NCI-H82 treated with DMSO at 0.1 percent for 48 hours (cell line): Measurements from ENCODE around the gene AMBRA1.

ENCODE experiments used
- DNase-seq: peaks from one replicate; lab custom pipeline; 2025; ENCODE audit not compliant: unreplicated experiment; lab: John Stamatoyannopoulos, UW

AMBRA1 gene, protein sequence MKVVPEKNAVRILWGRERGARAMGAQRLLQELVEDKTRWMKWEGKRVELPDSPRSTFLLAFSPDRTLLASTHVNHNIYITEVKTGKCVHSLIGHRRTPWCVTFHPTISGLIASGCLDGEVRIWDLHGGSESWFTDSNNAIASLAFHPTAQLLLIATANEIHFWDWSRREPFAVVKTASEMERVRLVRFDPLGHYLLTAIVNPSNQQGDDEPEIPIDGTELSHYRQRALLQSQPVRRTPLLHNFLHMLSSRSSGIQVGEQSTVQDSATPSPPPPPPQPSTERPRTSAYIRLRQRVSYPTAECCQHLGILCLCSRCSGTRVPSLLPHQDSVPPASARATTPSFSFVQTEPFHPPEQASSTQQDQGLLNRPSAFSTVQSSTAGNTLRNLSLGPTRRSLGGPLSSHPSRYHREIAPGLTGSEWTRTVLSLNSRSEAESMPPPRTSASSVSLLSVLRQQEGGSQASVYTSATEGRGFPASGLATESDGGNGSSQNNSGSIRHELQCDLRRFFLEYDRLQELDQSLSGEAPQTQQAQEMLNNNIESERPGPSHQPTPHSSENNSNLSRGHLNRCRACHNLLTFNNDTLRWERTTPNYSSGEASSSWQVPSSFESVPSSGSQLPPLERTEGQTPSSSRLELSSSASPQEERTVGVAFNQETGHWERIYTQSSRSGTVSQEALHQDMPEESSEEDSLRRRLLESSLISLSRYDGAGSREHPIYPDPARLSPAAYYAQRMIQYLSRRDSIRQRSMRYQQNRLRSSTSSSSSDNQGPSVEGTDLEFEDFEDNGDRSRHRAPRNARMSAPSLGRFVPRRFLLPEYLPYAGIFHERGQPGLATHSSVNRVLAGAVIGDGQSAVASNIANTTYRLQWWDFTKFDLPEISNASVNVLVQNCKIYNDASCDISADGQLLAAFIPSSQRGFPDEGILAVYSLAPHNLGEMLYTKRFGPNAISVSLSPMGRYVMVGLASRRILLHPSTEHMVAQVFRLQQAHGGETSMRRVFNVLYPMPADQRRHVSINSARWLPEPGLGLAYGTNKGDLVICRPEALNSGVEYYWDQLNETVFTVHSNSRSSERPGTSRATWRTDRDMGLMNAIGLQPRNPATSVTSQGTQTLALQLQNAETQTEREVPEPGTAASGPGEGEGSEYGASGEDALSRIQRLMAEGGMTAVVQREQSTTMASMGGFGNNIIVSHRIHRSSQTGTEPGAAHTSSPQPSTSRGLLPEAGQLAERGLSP (N-terminal part only)

DNA sequence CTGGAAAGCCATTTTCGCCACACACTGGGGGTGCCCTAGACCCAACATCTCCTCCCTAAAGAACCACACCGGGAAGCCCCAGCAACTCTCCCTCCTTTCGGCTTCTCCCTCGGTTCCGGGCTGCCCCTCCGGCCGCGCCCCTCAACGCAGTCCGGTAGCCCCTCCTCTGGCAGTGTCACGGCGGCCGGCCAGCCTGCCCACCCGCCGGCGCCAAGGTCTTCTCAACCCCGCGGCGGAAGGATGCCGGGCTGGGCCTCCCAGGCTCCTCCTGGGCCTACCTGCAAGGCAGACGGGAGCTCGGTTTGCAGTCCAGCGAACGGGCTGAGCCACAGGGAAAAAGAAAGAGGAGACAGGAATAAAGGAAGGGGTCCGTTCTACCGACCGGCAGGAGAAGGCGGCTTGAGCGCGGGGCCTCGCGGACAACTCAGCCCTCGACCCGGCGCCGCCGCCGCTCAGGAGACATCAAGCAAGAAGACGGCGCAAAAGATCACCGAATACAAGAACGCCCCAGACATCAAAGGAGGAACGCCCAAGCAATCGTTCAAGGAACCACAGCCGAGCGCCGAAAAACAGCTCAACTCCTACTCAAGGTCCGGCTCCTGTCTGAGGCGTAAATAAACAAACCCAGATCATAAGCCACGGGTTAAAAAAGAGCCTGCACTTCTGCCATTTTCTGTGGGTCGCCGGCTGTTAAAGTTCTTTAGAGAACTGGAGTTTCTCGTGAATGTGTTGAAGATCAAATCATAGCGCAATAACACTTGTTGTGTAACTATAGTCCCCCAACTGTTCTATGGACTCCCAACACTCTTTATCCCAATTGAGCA is at the start of gene AMBRA1:
AMBRA1 (minus strand) TSS at position 474 of the 824 bp plus-strand sequence. CDS start 45,643 bp downstream, outside the sequence.
- peak; percentile 82 for DNase-seq

DNA sequence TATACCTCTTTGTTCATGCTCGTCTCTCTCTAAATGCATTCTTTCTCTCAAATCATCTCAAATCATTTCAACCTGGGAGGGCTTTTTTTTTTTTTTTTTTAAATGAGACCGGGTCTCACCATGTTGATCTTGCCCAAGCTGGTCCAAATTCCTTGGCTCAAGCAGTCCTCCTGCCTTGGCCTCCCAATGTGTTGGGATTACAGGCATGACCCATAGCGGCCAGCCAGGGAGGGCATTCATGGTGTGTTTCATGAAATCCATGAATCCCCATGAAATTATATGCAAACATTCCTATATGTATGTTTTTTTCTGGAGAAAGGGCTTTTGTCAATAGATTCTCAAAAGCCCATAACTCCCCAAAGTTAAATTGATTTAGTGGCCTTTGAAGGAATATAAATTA is 49.7 kb upstream of the AMBRA1 start:
- DNase-seq, result no peak

DNA sequence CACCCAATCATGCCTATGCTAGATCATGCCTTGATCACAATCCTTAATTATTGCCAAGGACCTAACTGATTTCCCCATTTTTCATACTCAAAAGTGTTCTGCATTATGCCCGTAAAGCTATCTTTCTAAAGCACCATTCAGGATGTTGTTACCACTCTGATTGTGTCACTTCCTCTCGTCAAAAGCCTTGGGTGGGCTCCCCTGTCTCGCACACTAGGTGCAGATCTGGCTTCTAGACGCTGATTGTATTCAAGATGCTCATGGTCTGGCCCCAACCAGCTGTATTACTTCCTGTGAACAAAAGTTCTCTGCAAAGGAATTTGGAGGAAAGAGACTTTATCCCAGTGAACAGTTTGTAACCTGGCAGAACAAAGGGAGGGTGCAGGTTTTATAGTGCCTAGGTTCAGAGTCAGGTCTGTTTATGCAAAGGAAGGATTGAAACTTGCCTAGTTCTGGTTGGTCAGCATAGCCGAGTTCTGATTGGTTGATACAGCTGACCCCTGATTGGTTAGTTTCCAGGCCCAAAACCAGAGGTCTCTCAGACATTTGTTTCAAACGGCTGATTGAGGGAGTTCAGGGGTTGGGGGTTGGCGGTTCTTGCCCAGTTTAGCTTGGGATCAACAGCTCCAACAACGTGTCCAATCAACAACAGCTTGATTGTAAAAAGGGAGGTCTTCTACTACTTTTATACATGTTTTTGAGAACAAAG is 49.0 kb upstream of the AMBRA1 start:
- DNase-seq, result no peak

DNA sequence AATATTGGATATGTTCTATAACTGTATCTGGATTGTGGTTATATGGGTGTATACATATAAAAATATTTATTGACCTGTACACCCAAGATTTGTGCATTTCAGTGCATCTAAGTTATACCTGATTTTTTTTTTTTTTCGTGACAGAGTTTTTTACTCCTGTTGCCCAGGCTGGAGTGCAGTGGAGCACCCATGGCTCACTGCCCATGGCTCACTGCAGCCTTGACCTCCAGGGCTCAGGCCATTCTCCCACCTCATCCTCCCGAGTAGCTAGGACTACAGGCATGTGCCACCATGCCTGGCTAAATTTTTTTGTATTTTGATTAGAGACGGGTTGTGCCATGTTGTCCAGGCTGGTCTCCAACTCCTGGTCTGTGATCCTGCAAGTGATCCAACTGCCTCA is 47.8 kb upstream of the AMBRA1 start:
- DNase-seq, result no peak

DNA sequence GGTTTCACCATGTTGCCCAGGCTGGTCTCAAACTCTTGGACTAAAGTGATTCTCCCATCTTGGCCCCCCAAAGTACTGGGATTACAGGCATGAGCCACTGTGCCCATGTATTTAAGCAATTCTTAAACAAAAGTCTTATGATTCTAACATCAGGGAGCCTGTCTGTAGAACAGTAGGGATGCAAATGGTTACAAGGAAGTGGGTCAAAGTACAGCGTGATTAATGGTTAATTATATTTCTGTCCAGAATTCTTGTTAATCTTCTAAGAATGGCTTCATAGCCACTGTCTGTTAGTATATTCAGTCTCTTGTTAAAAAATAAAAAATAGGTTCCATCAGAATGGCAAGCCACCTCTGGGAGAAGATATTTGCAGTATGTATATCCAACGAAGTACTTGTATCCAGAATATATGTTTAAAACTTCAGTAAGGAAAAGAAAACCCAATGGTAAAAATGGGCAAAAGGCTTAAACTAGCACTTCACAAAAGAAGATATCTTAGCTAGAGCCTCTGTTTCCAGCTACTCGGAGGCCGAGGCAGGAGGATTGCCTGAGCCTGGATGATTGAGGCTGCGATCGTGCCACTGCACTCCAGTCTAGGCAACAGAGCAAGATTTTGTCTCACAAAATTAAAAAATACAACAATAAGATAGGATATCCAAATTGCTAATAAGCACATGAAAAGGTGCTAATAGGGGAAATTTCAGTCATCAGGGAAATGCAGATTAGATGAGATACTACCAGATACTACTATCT is 46.4 kb upstream of the AMBRA1 start:
- DNase-seq, result no peak

DNA sequence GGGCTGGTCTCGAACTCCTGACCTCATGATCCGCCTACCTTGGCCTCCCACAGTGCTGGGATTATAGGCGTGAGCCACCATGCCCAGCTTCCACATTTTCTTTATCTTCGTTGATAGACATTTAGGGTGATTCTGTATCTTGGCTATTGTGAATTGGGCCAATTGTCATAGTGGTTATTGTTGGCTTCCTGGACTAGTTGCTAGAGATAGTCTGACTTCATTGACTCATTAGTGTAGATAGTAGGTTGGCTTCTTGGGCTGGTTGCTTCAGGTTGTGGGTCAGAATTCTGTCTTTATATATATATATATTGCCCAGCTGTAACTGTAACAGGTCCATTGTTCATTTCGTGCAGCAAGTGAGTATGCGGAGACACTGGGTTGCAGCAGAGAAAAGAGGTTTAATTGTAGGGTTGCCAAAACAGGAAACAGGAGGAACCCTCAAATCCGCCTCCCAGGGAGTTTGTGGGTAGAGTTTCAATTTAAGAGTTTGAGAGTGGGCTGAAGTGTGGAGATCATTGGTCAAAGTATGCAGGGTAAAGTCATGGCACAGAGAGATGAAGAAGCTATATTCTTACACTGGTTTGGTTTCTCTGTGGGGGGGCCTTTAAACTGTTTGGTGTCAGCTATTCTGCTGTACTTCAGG is 45.5 kb upstream of the AMBRA1 start:
- DNase-seq, result no peak

DNA sequence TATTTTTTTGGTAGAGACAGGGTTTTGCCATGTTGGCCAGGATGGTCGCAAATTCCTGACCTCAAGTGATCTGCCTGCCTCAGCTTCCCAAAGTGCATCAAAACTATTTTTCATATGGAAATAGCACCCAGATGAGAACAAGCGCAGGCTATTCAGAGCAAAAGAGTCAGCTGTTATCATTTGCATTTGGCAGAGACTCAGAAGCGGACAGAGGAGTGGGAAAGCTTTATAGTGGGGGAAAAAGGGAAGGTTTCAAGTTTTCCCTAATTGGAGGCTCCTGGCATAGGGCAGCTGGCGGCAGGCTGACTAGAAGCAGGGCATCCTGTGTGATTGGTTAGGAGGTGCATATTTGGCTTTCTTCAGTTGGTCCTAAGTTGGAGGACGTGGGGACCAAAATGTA is 43.7 kb upstream of the AMBRA1 start:
- DNase-seq, result no peak

DNA sequence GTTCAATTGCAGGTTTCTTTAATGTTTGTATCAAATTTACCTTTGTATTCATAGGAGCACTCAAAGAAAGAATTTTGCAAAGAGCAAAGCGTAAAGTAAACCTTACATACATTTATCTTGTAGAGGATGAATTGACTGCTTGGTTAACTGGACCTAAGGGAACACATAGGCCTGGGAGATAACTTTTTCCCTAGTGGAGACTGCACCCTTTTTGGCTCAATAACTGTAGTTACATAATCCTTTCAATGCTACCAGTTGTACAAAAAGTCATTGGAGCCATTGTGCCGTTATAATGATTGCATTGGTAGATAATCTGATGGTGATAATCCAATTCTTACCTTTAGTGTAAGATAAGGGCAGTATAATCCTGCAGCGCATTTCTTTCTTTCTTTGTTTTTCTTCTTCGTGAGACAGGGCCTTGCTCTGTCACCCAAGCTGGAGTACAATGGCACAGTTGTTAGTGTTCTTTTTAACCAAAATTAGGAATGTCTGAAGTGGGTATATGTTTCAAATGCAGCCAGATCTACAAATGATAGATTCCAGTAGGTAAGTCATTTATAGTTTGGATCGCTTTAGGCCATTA is 41.8 kb upstream of the AMBRA1 start:
- no peak for DNase-seq

DNA sequence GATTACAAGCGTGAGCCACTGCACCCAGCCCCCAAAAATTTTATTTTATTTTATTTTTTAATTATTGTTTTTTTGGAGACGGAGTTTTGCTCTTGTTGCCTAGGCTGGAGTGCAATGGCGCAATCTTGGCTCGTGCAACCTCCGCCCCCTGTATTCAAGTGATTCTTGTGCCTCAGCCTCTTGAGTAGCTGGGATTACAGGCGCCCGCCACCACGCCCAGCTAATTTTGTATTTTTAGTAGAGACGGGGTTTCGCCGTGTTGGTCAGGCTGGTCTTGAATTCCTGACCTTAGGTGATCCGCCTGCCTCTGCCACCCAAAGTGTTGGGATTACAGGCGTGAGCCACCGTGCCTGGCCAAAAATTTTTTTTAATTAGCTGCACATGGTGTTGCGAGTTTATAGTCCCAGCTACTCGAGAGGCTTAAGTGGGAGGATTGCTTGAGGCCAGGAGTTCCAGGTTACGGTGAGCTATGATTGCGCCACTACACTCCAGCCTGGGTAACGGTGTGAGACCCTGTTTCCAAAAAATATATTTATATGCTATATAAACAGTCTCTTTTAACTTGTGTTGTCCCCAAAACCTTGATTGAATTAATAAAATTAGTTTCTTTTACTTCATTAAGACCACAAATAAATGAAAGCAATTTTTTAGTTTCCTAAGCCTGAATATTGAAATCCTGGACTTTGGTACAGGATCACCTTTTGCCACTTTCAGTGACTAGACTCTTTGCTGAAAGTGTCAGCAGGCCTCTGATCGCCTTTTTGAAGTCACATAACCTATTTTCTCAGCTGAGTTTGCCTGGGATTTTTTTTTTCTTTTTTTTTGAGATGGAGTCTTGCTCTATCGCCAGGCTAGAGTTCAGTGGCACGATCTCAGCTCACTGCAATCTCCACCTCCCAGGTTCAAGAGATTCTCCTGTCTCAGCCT is 39.7 kb upstream of the AMBRA1 start:
- DNase-seq, result no peak

DNA sequence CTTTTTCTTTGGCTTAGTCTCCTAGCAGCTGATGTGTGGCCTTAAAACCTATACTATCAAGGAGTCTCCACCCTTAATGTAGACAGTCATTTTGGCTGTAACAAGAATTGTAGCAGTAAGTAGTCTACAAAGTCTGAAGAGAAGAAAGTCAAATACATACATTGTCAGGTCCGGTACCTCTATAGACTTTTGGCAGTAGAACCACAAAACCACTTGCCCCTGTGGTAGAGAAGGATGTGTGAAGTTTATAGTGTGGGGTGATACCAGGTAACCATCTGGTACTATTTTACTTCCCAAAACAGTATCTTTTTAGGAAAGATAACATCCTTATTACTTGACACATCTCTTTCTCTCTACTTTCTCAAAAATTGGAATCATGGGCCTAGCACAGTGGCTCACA is 38.7 kb upstream of the AMBRA1 start:
- no peak for DNase-seq

DNA sequence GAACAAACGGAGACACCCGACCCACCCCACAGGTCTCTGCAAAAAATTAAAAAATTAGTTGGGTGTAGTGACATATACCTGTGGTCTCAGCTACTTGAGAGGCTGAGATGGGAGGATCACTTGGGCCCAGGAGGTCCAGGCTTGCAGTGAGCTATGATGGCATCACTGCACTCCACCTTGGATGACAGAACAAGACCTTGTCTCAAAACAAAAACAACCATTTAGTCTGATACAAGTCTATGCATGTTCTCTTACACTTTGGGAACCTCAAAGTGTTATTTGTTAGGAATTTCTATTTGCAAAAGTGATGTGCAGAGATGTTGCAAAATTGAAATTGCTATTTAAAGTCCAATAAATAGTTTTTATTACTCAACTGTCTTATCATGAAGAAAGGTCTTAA is 37.9 kb upstream of the AMBRA1 start:
- no peak for DNase-seq

DNA sequence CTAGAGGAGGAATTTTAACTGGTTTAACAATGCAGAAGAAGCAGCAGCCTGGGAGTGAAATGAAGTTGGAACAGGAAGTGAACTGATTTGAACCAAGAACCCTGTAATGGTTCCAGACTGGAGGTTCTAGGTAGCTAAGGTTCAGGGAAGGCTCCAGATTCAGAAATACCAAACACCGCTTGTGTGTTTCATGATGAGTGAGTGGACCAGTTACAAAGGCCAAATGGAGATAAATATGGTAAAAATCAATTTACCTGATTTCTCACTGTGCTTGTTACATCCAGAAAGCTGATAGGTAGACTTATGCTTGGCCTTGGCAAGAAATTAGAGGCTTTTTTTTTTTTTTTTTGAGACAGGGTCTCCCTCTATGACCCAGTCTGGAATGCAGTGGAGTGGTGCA is 36.4 kb upstream of the AMBRA1 start:
- no peak for DNase-seq

DNA sequence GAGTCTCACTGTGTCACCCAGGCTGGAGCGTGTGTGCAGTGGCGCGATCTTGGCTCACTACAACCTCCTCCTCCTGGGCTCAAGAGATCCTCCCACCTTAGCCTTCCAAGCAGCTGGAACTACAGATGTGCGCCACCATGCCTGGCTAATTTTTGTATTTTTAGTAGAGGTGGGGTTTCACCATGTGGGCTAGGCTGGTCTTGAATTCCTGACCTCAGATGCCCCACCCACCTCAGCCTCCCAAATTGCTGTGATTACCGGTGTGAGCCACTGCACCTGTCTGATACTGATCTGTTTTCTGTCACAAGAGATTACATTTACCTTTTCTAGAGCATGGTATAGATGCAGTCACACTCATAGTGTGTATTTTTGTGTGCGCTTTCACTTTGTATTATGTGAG is 35.1 kb upstream of the AMBRA1 start:
- DNase-seq, result no peak

DNA sequence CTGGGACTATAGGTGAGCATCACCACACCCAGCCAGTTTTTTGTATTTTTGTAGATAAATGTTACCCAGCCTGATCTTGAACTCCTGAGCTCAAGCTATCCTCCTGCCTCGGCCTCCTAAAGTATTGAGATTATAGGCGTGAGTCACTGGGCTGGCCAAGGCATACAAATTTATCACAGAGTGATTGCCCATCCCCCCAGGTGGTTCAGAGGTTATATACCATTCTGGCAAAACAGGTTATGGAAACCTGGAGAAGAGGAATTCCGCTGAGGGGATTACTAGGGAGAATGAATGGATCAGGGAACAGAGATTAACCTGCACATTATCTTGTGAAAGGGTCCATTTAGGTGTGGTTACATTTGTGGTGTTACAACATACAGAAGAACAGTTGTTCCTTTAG is 31.6 kb upstream of the AMBRA1 start:
- DNase-seq, result no peak

DNA sequence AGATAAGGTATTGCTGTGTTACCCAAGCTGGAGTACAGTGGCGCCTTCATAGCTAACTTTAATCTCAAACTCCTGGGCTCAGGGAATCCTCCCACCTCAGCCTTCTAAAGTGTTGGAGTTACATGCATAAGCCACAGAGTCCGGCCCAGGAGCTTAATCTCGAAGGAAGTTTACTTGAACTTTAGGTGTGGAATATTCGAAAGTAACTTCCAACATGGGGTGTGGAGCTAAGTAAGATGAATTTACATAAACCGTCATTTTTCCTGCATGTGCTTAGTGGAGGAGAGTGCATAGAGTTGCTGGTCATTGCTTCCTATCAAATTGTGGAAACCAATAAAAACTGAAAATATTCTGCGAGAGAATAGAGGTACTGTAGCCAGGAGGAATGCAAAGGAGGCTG is 25.0 kb upstream of the AMBRA1 start:
- DNase-seq, result no peak

DNA sequence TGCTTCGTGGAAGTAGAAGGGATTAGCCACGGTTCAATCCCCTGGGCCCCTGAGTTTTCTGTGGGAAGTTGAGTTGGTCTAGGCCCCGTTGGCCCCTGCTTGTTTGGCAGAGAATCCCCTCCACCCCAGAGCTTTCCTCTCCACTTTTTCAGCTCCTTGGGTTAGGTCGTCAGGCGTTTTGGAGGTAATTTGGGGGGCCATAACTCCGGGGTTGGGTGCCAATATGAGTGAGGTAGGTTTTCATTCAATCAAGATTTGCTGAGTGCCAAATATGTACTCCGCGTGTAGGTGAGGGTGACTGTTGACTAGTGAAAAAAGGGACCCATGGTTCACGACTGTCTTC is 24.1 kb upstream of the AMBRA1 start:
- no peak for DNase-seq

DNA sequence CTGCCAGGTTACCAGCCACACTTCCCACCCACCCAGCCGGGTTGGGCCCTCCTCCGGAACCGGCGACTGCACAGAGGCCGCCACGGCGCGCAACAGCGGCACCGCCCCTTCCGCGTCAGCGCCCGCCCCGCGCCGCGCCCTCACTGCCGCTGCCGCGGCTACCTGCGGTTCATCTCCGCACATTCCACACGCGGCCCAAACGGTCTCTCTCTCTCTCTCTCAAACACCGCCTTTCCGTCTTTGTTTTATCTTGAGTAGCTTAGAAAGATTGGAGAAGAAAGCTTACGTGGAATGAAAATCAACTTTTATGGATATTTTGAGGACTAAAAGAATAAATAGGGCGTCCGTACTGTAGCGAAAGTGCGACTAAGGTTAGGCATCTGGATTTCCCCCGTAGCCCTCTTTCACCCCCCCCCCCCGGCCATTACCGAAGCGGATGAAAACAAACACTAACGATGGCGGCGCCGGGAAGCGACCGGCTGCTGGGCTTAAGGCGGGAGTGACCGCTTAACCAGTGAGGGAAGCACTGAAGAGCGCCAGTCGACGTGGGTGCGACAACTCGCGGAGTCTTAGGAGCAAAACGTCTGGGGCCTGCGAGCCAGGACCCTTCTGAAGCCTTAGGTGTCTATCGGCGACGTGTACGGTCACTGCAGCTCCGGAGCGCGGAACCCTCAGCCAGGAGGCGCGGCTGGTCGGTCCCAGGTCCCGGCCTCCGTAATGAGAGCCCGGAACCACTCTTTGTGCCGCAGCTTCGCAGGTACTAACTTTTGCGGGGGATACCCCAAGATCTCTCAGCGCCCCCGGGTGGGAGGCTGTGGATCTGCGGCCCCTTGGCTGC is 23.5 kb upstream of the AMBRA1 start, which contains the start of the genes ATG13 and HARBI1:
ATG13 (plus strand) TSS at position 420 of the 838 bp plus-strand sequence. CDS start 26,739 bp downstream, outside the sequence.
HARBI1 (minus strand) TSS at position 94 of the 838 bp plus-strand sequence. CDS start 990 bp downstream, outside the sequence.
- peak; percentile 64 for DNase-seq
